Trophoblast cell (in vitro differentiated cells and primary cell): Measurements from ENCODE around the gene HOXD4.
A peak's percentile ranks its signal among the peaks of the same experiment; 100 is the strongest.

Experiments used
- DNase-seq, 2 donors: peaks; one replicate each; pipeline ENCODE4 v3.0.0-alpha.2; 2016
- H2AFZ ChIP-seq: 2 replicates; pipeline ENCODE4 v1.6.1; 2013; ENCODE audit warnings: low read length, moderate library complexity, mild to moderate bottlenecking; ENCODE audit not compliant: insufficient read depth, poor library complexity
- H2AK5ac ChIP-seq: 2 replicates; pipeline ENCODE4 v1.6.1; 2013; ENCODE audit warnings: mild to moderate bottlenecking, low read length
- H2BK120ac ChIP-seq: 2 replicates; pipeline ENCODE4 v1.6.1; 2013; ENCODE audit warnings: low read length, mild to moderate bottlenecking, moderate library complexity; ENCODE audit not compliant: insufficient read depth, poor library complexity
- H2BK12ac ChIP-seq: 2 replicates; pipeline ENCODE4 v1.6.1; 2013; ENCODE audit warnings: mild to moderate bottlenecking, low read length, moderate library complexity
- H2BK5ac ChIP-seq: 2 replicates; pipeline ENCODE4 v1.6.1; 2013; ENCODE audit warnings: low read length, low read depth, moderate library complexity, mild to moderate bottlenecking; ENCODE audit not compliant: poor library complexity
- H3K14ac ChIP-seq: 2 replicates; pipeline ENCODE4 v1.6.1; 2013; ENCODE audit warnings: mild to moderate bottlenecking, low read length
- H3K18ac ChIP-seq: 2 replicates; pipeline ENCODE4 v1.6.1; 2013; ENCODE audit warnings: mild to moderate bottlenecking, low read length
- H3K23ac ChIP-seq: 2 replicates; pipeline ENCODE4 v1.6.1; 2013; ENCODE audit warnings: low read length
- H3K27ac ChIP-seq: 2 replicates; pipeline ENCODE4 v1.5.1; 2013; ENCODE audit warnings: low read depth, mild to moderate bottlenecking, inconsistent platforms, low read length, moderate library complexity
- H3K27me3 ChIP-seq: 2 replicates; pipeline ENCODE4 v1.6.1; 2013; ENCODE audit warnings: inconsistent platforms, mild to moderate bottlenecking, low read length, moderate library complexity; ENCODE audit not compliant: insufficient read depth
- H3K36me3 ChIP-seq, 2 experiments: 1 replicate in 1 of 2; 2 replicates in 1 of 2; pipeline ENCODE4 v1.6.1; 2013; ENCODE audit warnings: low read length in 2 of 2, mild to moderate bottlenecking in 2 of 2, moderate library complexity in 1 of 2; ENCODE audit not compliant: insufficient read depth in 2 of 2, control insufficient read depth in 1 of 2
- H3K4ac ChIP-seq: 2 replicates; pipeline ENCODE4 v1.6.1; 2013; ENCODE audit warnings: low read depth, mild to moderate bottlenecking, low read length, moderate library complexity
- H3K4me1 ChIP-seq, 2 experiments: 1 replicate in 1 of 2; 2 replicates in 1 of 2; pipeline ENCODE4 v1.6.1; 2013; ENCODE audit warnings: low read length in 2 of 2, mild to moderate bottlenecking in 2 of 2, moderate library complexity in 1 of 2; ENCODE audit not compliant: insufficient read depth in 2 of 2, control insufficient read depth in 1 of 2
- H3K4me2 ChIP-seq: 2 replicates; pipeline ENCODE4 v1.6.1; 2013; ENCODE audit warnings: inconsistent platforms, mild to moderate bottlenecking, low read length, moderate library complexity
- H3K4me3 ChIP-seq: 2 replicates; pipeline ENCODE4 v1.5.1; 2013; ENCODE audit warnings: mild to moderate bottlenecking, low read depth, low read length, inconsistent platforms
- H3K79me1 ChIP-seq: one replicate; pipeline ENCODE4 v1.6.1; 2013; ENCODE audit warnings: low read length
- H3K79me2 ChIP-seq: 2 replicates; pipeline ENCODE4 v1.6.1; 2013; ENCODE audit warnings: low read length, mild to moderate bottlenecking; ENCODE audit not compliant: control insufficient read depth, insufficient read depth, poor library complexity
- H3K9ac ChIP-seq: 2 replicates; pipeline ENCODE4 v1.6.1; 2013; ENCODE audit warnings: mild to moderate bottlenecking, low read length
- H3K9me3 ChIP-seq: 2 replicates; pipeline ENCODE4 v1.6.1; 2013; ENCODE audit warnings: low read depth, mild to moderate bottlenecking, control low read depth, inconsistent platforms, low read length; ENCODE audit not compliant: insufficient read depth
- H4K12ac ChIP-seq: 2 replicates; pipeline ENCODE4 v1.6.1; 2013; ENCODE audit warnings: low read depth, mild to moderate bottlenecking, low read length, moderate library complexity
- H4K8ac ChIP-seq: 2 replicates; pipeline ENCODE4 v1.6.1; 2013; ENCODE audit warnings: low read depth, mild to moderate bottlenecking, low read length, moderate library complexity
- H4K91ac ChIP-seq: one replicate; pipeline ENCODE4 v1.6.1; 2013; ENCODE audit warnings: low read depth, mild to moderate bottlenecking, low read length, moderate library complexity
- WGBS: extraction: QIAGEN DNeasy Blood & Tissue Kit; methylation state at CpG from one replicate; pipeline ENCODE4 v1.1.7; 2013; ENCODE audit warnings: missing lambda C conversion rate; ENCODE audit not compliant: insufficient read length, insufficient coverage; ENCODE audit errors: extremely low coverage; 5-methylcytosine and 5-hydroxymethylcytosine counted together

HOXD4 gene

DNA sequence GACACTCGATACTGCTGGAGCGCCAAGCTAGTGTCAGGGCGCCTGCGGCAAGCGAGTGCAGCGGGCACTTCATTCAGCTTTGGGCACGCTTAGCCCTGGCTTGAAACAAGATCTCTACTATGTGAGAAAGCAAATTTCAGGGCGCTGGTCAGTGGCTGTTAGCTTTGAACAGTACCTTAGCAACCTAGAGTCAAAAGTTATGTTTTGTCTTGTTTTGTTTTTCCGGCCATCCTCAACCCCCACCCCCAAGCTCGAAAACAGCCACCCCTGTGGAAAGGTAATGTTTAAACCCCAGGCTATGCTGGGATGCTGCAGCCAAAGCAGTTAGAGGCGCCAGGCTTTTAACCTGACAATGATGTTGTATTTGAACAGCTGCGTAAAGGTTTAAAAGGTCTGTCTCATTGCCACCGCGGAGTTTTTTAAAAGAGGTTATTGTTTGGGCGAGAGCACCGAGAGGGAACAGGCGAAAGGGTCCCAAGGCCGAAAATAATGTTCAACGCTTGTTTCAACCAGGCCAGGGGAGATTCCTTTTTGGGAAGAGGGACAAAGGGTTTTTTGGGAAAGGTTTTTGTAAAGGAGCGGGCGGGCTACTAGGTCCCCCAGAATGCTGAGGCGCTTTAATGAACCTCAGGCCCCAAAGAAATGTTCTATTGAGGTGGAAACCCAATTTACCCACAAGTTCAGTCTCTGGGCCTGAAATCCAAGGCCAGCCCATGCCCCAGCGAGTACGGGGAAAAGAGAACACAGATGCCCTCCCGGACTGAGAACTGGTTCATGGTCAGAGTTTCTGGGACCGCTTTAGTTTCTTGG is 37.0 kb upstream of the HOXD4 start:
- no peak overlapping the region for H3K4ac ChIP-seq
- no peaks in the 10 kb centered on the region for H3K36me3 ChIP-seq
- no peaks in the 10 kb centered on the region for H3K79me2 ChIP-seq
- H4K8ac ChIP-seq: no peak overlapping the region
- H4K12ac ChIP-seq: no peak overlapping the region
- H3K4me1 ChIP-seq: no peaks in the 10 kb centered on the region
- no peak overlapping the region for H3K27ac ChIP-seq
- no peak overlapping the region for H3K14ac ChIP-seq
- no peak overlapping the region for H3K4me2 ChIP-seq
- no peak overlapping the region for H4K91ac ChIP-seq
- H2BK12ac ChIP-seq: no peak overlapping the region
- no peak overlapping the region for H2AK5ac ChIP-seq
- no peak overlapping the region for H3K18ac ChIP-seq
- no peak for DNase-seq
- H2BK5ac ChIP-seq: no peak overlapping the region
- H3K79me1 ChIP-seq: no peaks in the 10 kb centered on the region
- H3K9me3 ChIP-seq: peaks cover 24% of the 10 kb centered on the region
- H2AFZ ChIP-seq: no peak overlapping the region
- no peak overlapping the region for H3K9ac ChIP-seq
- peaks cover 76% of the 10 kb centered on the region for H3K27me3 ChIP-seq
- no peak overlapping the region for H2BK120ac ChIP-seq
- no peak overlapping the region for H3K23ac ChIP-seq
- H3K4me3 ChIP-seq: no peak overlapping the region
- WGBS: no CpG with 5 or more reads among the region's 26 CpGs

GRCh38 chr2:176114930-176115625 is 36.3 kb upstream of the HOXD4 start:
- H2AFZ ChIP-seq: no peak overlapping the region
- peaks cover 24% of the 10 kb centered on the region for H3K9me3 ChIP-seq
- H3K4me2 ChIP-seq: no peak overlapping the region
- H3K9ac ChIP-seq: no peak overlapping the region
- no peak overlapping the region for H3K14ac ChIP-seq
- no peak overlapping the region for H2AK5ac ChIP-seq
- peaks cover 74% of the 10 kb centered on the region for H3K27me3 ChIP-seq
- no peak overlapping the region for H3K4ac ChIP-seq
- no peaks in the 10 kb centered on the region for H3K4me1 ChIP-seq
- no peak overlapping the region for H4K12ac ChIP-seq
- DNase-seq: no peak
- H3K79me1 ChIP-seq: no peaks in the 10 kb centered on the region
- no CpG with 5 or more reads among the region's 16 CpGs for WGBS
- no peak overlapping the region for H3K4me3 ChIP-seq
- no peak overlapping the region for H4K8ac ChIP-seq
- H3K36me3 ChIP-seq: no peaks in the 10 kb centered on the region
- no peak overlapping the region for H3K18ac ChIP-seq
- H3K79me2 ChIP-seq: no peaks in the 10 kb centered on the region
- no peak overlapping the region for H2BK120ac ChIP-seq
- H2BK5ac ChIP-seq: no peak overlapping the region
- no peak overlapping the region for H3K23ac ChIP-seq
- H4K91ac ChIP-seq: no peak overlapping the region
- H3K27ac ChIP-seq: no peak overlapping the region
- no peak overlapping the region for H2BK12ac ChIP-seq

DNA sequence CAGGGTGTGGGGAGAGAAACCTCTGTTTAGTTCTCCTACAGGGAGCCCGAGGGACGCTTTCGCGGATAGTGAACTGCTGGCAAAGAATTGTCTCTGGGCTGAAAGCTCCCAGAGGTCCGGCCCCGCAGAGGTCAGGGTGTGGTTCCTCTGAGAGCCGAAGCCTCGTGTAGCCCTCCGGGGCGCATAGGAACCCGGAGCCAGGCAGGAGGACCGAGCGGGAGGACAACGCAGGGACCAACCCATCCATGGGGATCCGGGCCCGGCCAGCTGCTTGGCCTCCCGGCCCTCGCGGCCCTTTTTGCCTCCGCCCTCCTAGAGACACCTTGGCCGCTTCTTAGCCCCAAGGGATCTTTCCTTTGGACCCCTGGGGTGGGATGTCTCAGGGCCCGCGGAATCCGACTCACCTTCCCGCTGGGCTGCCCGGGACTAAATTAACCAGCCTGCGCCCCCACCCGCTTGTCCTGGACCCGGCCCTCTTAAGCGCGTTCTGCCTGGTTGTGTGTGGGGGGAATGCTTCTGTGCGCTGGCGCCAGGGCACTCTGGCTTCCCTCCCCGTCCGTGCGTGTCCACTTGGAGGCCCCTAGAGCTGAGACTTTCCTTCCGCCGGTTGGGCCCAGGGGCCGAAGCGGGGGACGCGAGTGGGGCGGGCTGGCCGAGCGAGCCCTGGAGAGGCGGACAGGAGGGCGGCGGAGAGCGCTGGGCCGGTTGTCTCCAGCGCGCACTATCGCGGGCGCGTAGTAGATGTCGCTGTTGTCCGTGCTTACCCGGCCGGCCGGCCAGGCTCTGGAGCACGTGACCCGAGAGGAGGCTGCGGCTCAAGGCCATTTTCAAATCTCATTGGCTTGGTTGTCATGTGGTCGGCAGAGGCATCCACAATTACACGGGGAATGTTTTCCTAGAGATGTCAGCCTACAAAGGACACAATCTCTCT is 35.2 kb upstream of the HOXD4 start, which contains the start of gene HOXD10:
Gene HOXD10 (plus strand): TSS at position 896 of the 931 bp plus-strand sequence. CDS start 56 bp downstream, outside the sequence.
- H3K14ac ChIP-seq: no peak within 1 kb of the TSS
- H3K79me1 ChIP-seq: no peaks in the 10 kb centered on the region
- DNase-seq: peak in 1 of 2 donors; percentile 30
- H3K27me3 ChIP-seq: peaks cover 84% of the 10 kb centered on the region
- H2BK120ac ChIP-seq: no peak within 1 kb of the TSS
- no peak within 1 kb of the TSS for H3K4me3 ChIP-seq
- H4K91ac ChIP-seq: no peak within 1 kb of the TSS
- no peak within 1 kb of the TSS for H3K4ac ChIP-seq
- H3K18ac ChIP-seq: no peak within 1 kb of the TSS
- peak within 1 kb of the TSS; percentile 42 for H3K4me2 ChIP-seq
- H3K4me1 ChIP-seq: no peaks in the 10 kb centered on the region
- H4K8ac ChIP-seq: no peak within 1 kb of the TSS
- no peak within 1 kb of the TSS for H2AFZ ChIP-seq
- H2BK12ac ChIP-seq: no peak within 1 kb of the TSS
- H3K23ac ChIP-seq: no peak within 1 kb of the TSS
- H4K12ac ChIP-seq: no peak within 1 kb of the TSS
- no peak within 1 kb of the TSS for H2BK5ac ChIP-seq
- H3K79me2 ChIP-seq: no peaks in the 10 kb centered on the region
- H3K9ac ChIP-seq: no peak within 1 kb of the TSS
- H2AK5ac ChIP-seq: no peak within 1 kb of the TSS
- no CpG with 5 or more reads among the region's 66 CpGs for WGBS
- no peak within 1 kb of the TSS for H3K27ac ChIP-seq
- peaks cover 24% of the 10 kb centered on the region for H3K9me3 ChIP-seq
- H3K36me3 ChIP-seq: no peaks in the 10 kb centered on the region

- H3K4me3 ChIP-seq: no peak overlapping the region
- no peak overlapping the region for H3K14ac ChIP-seq
- no peak overlapping the region for H2AFZ ChIP-seq
- H3K18ac ChIP-seq: no peak overlapping the region
- no peaks in the 10 kb centered on the region for H3K36me3 ChIP-seq
- H3K27me3 ChIP-seq: peaks cover 89% of the 10 kb centered on the region
- H3K79me1 ChIP-seq: no peaks in the 10 kb centered on the region
- peaks cover 23% of the 10 kb centered on the region for H3K9me3 ChIP-seq
- H2BK5ac ChIP-seq: no peak overlapping the region
- no peaks in the 10 kb centered on the region for H3K79me2 ChIP-seq
- no peak overlapping the region for H4K12ac ChIP-seq
- H4K8ac ChIP-seq: no peak overlapping the region
- no peak overlapping the region for H3K23ac ChIP-seq
- H2BK120ac ChIP-seq: no peak overlapping the region
- no peak overlapping the region for H4K91ac ChIP-seq
- peaks cover 0 to 2% of the 10 kb centered on the region in 2 experiments for H3K4me1 ChIP-seq
- H3K27ac ChIP-seq: no peak overlapping the region
- WGBS: no CpG with 5 or more reads among the region's 40 CpGs
- no peak overlapping the region for H2AK5ac ChIP-seq
- no peak overlapping the region for H3K4me2 ChIP-seq
- H3K9ac ChIP-seq: no peak overlapping the region
- H2BK12ac ChIP-seq: no peak overlapping the region
- H3K4ac ChIP-seq: no peak overlapping the region
- DNase-seq: no peak
These were observed 34.1 kb upstream of the HOXD4 start for GRCh38 chr2:176117162-176117822.
